ENCODE measurements around the gene ZNF609.

DNA sequence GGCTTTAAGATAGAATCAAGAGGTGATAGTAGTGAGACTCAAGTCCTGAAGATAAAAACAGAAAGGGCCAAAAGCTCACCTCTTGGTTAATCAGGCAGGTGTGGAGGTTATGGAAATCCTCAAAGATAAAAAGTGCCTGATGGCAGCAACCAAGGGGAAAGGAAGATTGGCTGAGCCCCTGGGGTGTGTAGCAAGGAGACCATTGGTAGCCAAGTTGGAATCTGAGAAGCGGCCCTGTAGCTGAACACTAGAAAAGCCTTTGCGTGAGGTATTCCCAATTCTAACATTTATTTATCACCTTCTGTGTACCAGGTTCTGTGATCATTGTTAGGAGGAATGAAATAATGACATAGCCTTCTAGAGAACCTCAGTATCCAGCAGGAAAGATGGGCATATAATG is 98.9 kb downstream of the ZNF609 start:
- no peak for TF ChIP-seq POLR2A (IDR thresholded peaks at IDR 0.05; ENCODE audit: low read depth, low read length)
- TF ChIP-seq TAF1 (IDR thresholded peaks at IDR 0.05; ENCODE audit: low read depth, low read length): no peak
- TF ChIP-seq POLR2AphosphoS5 (IDR thresholded peaks at IDR 0.05; ENCODE audit: low read depth, low read length): no peak
